GM12878 (cell line): ENCODE results near the gene CTNNB1. TPM values are rescaled to one million over a fixed set of nuclear protein-coding genes. Genes with fewer than 3 reads are reported as not detected.

Experiments
- ATAC-seq: fragments of 200-7000 bp; cut with Tn5 transposase; 3 replicates; pipeline ENCODE4 v1.9.1; 2020; ENCODE audit warnings: mild to moderate bottlenecking, moderate library complexity
- BruUV-seq: library from RNA; stranded (reverse); fragments of 400-500 nt; replicated peaks from 2 replicates; lab custom pipeline; 2021; lab: Mats Ljungman, UMichigan
- CTCF ChIA-PET: fragments of 300-600 bp; sonication (Branson Sonifier 250); formaldehyde crosslinking; extraction: SDS; loops from one replicate; lab custom pipeline; 2021; ENCODE audit warnings: inconsistent platforms; lab: Yijun Ruan, JAX
- POLR2A ChIA-PET: fragments of 350-600 bp; formaldehyde crosslinking; extraction: SDS; loops from one replicate; lab custom pipeline; 2021; ENCODE audit warnings: inconsistent platforms; lab: Charles Lee
- RAD21 ChIA-PET: fragments of 300-600 bp; sonication (Branson Sonifier 250); formaldehyde crosslinking; loops from one replicate; lab custom pipeline; 2023; ENCODE audit warnings: antibody characterized with exemption; ENCODE audit not compliant: unreplicated experiment; lab: Charles Lee
- SMC1A ChIA-PET: fragments of 300-600 bp; sonication (Branson Sonifier 250); formaldehyde crosslinking; loops from one replicate; lab custom pipeline; 2023; ENCODE audit not compliant: unreplicated experiment, uncharacterized antibody; lab: Charles Lee
- DNase-seq: peaks from one replicate; pipeline ENCODE4 v3.0.0-alpha.2; 2011; ENCODE audit warnings: low read depth, low spot score
- FAIRE-seq: peaks from 3 replicates; lab custom pipeline; 2011; peaks lifted over from hg19 to GRCh38; lab: Jason Lieb, UNC
- H2AFZ ChIP-seq: 2 replicates; pipeline ENCODE4 v1.6.0; 2011; ENCODE audit warnings: low read depth, low read length, control low read depth; ENCODE audit not compliant: control insufficient read depth
- H3K27ac ChIP-seq: 2 replicates; pipeline ENCODE4 v1.5.1; 2011; ENCODE audit warnings: control low read depth; ENCODE audit not compliant: control insufficient read depth, insufficient read depth
- H3K27me3 ChIP-seq, 2 experiments: replicated peaks in 1 of 2; 2 replicates each; pipeline versions ENCODE4 v1.6.0 to v1.6.1; 2011; ENCODE audit warnings: low read length in 1 of 2; ENCODE audit not compliant: control insufficient read depth in 2 of 2, insufficient read depth in 2 of 2
- H3K36me3 ChIP-seq, 2 experiments: 2 replicates each; pipeline ENCODE4 v1.5.1; 2011; ENCODE audit warnings: low read length in 1 of 2; ENCODE audit not compliant: control insufficient read depth in 2 of 2, insufficient read depth in 2 of 2
- H3K4me1 ChIP-seq: 2 replicates; pipeline ENCODE4 v1.6.1; 2011; ENCODE audit warnings: mild to moderate bottlenecking, low read length, moderate library complexity, mixed read lengths; ENCODE audit not compliant: control insufficient read depth, insufficient read depth
- H3K4me2 ChIP-seq: 2 replicates; pipeline ENCODE4 v1.6.0; 2011; ENCODE audit warnings: control low read depth; ENCODE audit not compliant: control insufficient read depth, insufficient read depth
- H3K4me3 ChIP-seq: fragments of 200-600 bp; sonication (generic); 2 replicates; pipeline ENCODE4 v1.5.1; 2016
- H3K79me2 ChIP-seq: 2 replicates; pipeline ENCODE4 v1.6.0; 2011; ENCODE audit warnings: low read length; ENCODE audit not compliant: control insufficient read depth, insufficient read depth
- H3K9ac ChIP-seq: 2 replicates; pipeline ENCODE4 v1.8.0; 2011; ENCODE audit warnings: low read length, control low read depth, mixed read lengths; ENCODE audit not compliant: control insufficient read depth, insufficient read depth
- H3K9me3 ChIP-seq: replicated peaks from 3 replicates; pipeline ENCODE4 v1.5.1; 2011; ENCODE audit warnings: mild to moderate bottlenecking, low read length; ENCODE audit not compliant: control insufficient read depth, insufficient read depth
- H4K20me1 ChIP-seq: 2 replicates; pipeline ENCODE4 v1.6.0; 2011; ENCODE audit not compliant: control insufficient read depth, insufficient read depth
- CBX3 ChIP-seq: fragments of 200-600 bp; sonication (generic); IDR thresholded peaks from 2 replicates; pipeline ENCODE4 v1.6.1; 2016; ENCODE audit warnings: low read depth, borderline replicate concordance
- CBX5 ChIP-seq: sonication (generic); IDR thresholded peaks from 2 replicates; pipeline ENCODE4 v1.6.1; 2016; ENCODE audit warnings: low read depth, moderate library complexity, mild to moderate bottlenecking, inconsistent platforms
- CEBPB ChIP-seq, 2 experiments: fragments of 150-350 bp in 1 of 2; IDR thresholded peaks; 2 replicates each; pipeline ENCODE4 v1.6.1; 2012 to 2014; ENCODE audit warnings: low read depth in 2 of 2, low read length in 2 of 2, borderline replicate concordance in 1 of 2, inconsistent platforms in 1 of 2
- E2F8 ChIP-seq: fragments of 450-650 bp; IDR thresholded peaks from 2 replicates; pipeline ENCODE4 v1.6.1; 2018; ENCODE audit warnings: mild to moderate bottlenecking, low read depth, moderate library complexity; ENCODE audit not compliant: partially characterized antibody
- IRF4 ChIP-seq: IDR thresholded peaks from 2 replicates; pipeline ENCODE4 v1.6.1; 2011; ENCODE audit warnings: low read depth, low read length
- IRF5 ChIP-seq: fragments of 450-650 bp; IDR thresholded peaks from 2 replicates; pipeline ENCODE4 v1.6.1; 2017; ENCODE audit warnings: borderline replicate concordance
- JUNB ChIP-seq: IDR thresholded peaks from 2 replicates; pipeline ENCODE4 v1.6.1; 2016; ENCODE audit warnings: antibody characterized with exemption, mild to moderate bottlenecking
- MYC ChIP-seq: IDR thresholded peaks from 2 replicates; pipeline ENCODE4 v1.6.1; 2011; ENCODE audit warnings: mild to moderate bottlenecking, low read length, moderate library complexity, inconsistent platforms; ENCODE audit not compliant: insufficient read depth, insufficient replicate concordance, insufficient read length, severe bottlenecking
- NFIC ChIP-seq: IDR thresholded peaks from 2 replicates; pipeline ENCODE4 v1.6.1; 2012; ENCODE audit warnings: low read depth, mild to moderate bottlenecking, inconsistent platforms, low read length, moderate library complexity
- NFYA ChIP-seq: IDR thresholded peaks from 2 replicates; pipeline ENCODE4 v1.6.1; 2011; ENCODE audit warnings: low read depth, mild to moderate bottlenecking, low read length, improper control_type of control experiment, borderline replicate concordance
- NR2F1 ChIP-seq: fragments of 450-650 bp; conservative IDR thresholded peaks from 2 replicates; pipeline ENCODE4 v1.6.1; 2017; ENCODE audit warnings: mild to moderate bottlenecking
- NRF1 ChIP-seq: conservative IDR thresholded peaks from 2 replicates; pipeline ENCODE4 v1.6.1; 2011; ENCODE audit warnings: mild to moderate bottlenecking, low read depth, low read length, improper control_type of control experiment
- STAT3 ChIP-seq: IDR thresholded peaks from 2 replicates; pipeline ENCODE4 v1.6.1; 2011; ENCODE audit warnings: low read depth, low read length, improper control_type of control experiment
- SUPT20H ChIP-seq: IDR thresholded peaks from 2 replicates; pipeline ENCODE4 v1.6.1; 2011; ENCODE audit warnings: low read depth, mild to moderate bottlenecking, low read length, moderate library complexity, borderline replicate concordance; ENCODE audit not compliant: control insufficient read depth
- SUZ12 ChIP-seq: fragments of 200-600 bp; sonication (generic); IDR thresholded peaks from one replicate; pipeline ENCODE4 v1.6.1; 2018; ENCODE audit warnings: antibody characterized with exemption, mild to moderate bottlenecking; ENCODE audit not compliant: unreplicated experiment
- WRNIP1 ChIP-seq: IDR thresholded peaks from 2 replicates; pipeline ENCODE4 v1.6.1; 2011; ENCODE audit warnings: low read depth, low read length, improper control_type of control experiment, borderline replicate concordance
- WGBS: methylation state at CpG from one replicate; pipeline ENCODE4 v1.1.6; 2016; ENCODE audit warnings: low lambda C conversion rate; ENCODE audit not compliant: insufficient replicate concordance, insufficient coverage; ENCODE audit errors: missing lambda C conversion rate; 5-methylcytosine and 5-hydroxymethylcytosine counted together
- in situ Hi-C: fragments of 300-500 bp; cut with MboI; formaldehyde crosslinking; loops from 9 replicates; pipeline ENCODE4 v1.14.3; 2018; ENCODE audit warnings: mixed read lengths
- intact Hi-C: fragments of 100-400 bp; cut with micrococcal nuclease; formaldehyde crosslinking; loops from one replicate; pipeline ENCODE4 v1.14.2; 2022; ENCODE audit not compliant: unreplicated experiment
- polyA plus RNA-seq, 11 experiments: library from polyadenylated mRNA; depleted of rRNA in 4 of 11; unstranded in 6 of 11; stranded (reverse) in 5 of 11; fragments of >200 nt; fragmentation: Nextera tagmentation in 4 of 11; fragmentation: Illumina TruSeq in 1 of 11; extraction: Ambion mirVana in 4 of 11; extraction: Trizol in 1 of 11; gene quantifications; 1 replicate in 1 of 11; 2 replicates in 10 of 11; pipeline versions ENCODE4 v1.2.1 to v1.2.3, GENCODE V29; 2011 to 2016; ENCODE audit warnings: inconsistent platforms in 2 of 11, missing spikeins in 2 of 11, low read depth in 1 of 11
- total RNA-seq, 4 experiments: library from RNA; depleted of rRNA in 3 of 4; stranded (reverse); fragments of >200 nt in 3 of 4; fragmentation: Illumina TruSeq in 1 of 4; extraction: Trizol in 1 of 4; gene quantifications; 2 replicates each; pipeline versions ENCODE4 v1.2.1 to v1.2.3, GENCODE V29; 2013 to 2021

Gene CTNNB1
- total and polyA plus RNA-seq, 10 of the 15 experiments (the other 5 are each of a cell fraction or from before 2014, with no cell fraction given), result 30.4 to 217 (median 138) TPM

GRCh38 chr3:41196499-41197410 is 2.5 kb upstream of the CTNNB1 start:
- H3K4me1 ChIP-seq, result no peaks in the 10 kb centered on the region
- H3K9me3 ChIP-seq, result no peaks in the 10 kb centered on the region
- ChIA-PET SMC1A (interaction anchor here (1.0 kb wide), 1 partner anchor 313 kb away, joined by 4 read pairs; no protein-coding TSS in a partner anchor), RAD21 (no interaction called here), POLR2A (interaction anchor here (0.7 to 1.0 kb wide), 2 partner anchors 15 to 41 kb away, joined by 3 to 4 read pairs; no protein-coding TSS in a partner anchor), CTCF (interaction anchor here (1.5 kb wide), 1 partner anchor 8 kb away, joined by 4 read pairs; no protein-coding TSS in a partner anchor)
- intact Hi-C loops, result no loop called here
- 0 out of 2 replicates have a peak, but pooled peaks cover 7% of the 10 kb centered on the region for H4K20me1 ChIP-seq
- H3K4me3 ChIP-seq, result no peak overlapping the region
- H3K4me2 ChIP-seq, result no peak overlapping the region
- FAIRE-seq (no peak), DNase-seq (no peak), ATAC-seq (no peak)
- in situ Hi-C loops, result no loop called here
- WGBS, result 86% methylated on average over 9 of the region's 9 CpGs
- no TSS peak for BruUV-seq
- no peaks in the 10 kb centered on the region for H3K27me3 ChIP-seq
- H3K9ac ChIP-seq, result no peak overlapping the region
- H2AFZ ChIP-seq, result no peak overlapping the region
- TF ChIP-seq IRF4, result no peak
- TF ChIP-seq MYC, result no peak
- no peak for TF ChIP-seq STAT3
- TF ChIP-seq NFIC, result no peak
- no peak for TF ChIP-seq NFYA
- no peak for TF ChIP-seq NRF1
- TF ChIP-seq SUPT20H, result no peak
- no peak for TF ChIP-seq CBX3
- TF ChIP-seq E2F8, result no peak
- TF ChIP-seq SUZ12, result no peak
- no peak for TF ChIP-seq CEBPB (IDR thresholded peaks at IDR 0.05; ENCODE audit: borderline replicate concordance in 1 of 2, low read depth in 2 of 2, low read length in 2 of 2)
- TF ChIP-seq JUNB, result no peak
- no peak for TF ChIP-seq WRNIP1
- TF ChIP-seq IRF5, result no peak
- no peak for TF ChIP-seq CBX5
- no peak for TF ChIP-seq NR2F1
- peaks cover 25% of the 10 kb centered on the region for H3K79me2 ChIP-seq
- H3K27ac ChIP-seq, result no peak overlapping the region
- H3K36me3 ChIP-seq, result no peaks in the 10 kb centered on the region
